Testis (tissue), 2 donors: Measurements from ENCODE around the gene NYAP2.

Source experiments
- CTCF ChIP-seq, 3 experiments: fragments of 450-650 bp in 2 of 3; fragments of 200-600 bp in 1 of 3; sonication (generic) in 1 of 3; IDR thresholded peaks; one replicate each; pipeline ENCODE4 v1.5.1; 2016 to 2019; ENCODE audit warnings: antibody characterized with exemption in 3 of 3, mild to moderate bottlenecking in 2 of 3, moderate library complexity in 1 of 3
- POLR2A ChIP-seq: fragments of 450-650 bp; IDR thresholded peaks from one replicate; pipeline ENCODE4 v1.6.1; 2017; ENCODE audit warnings: antibody characterized with exemption, mild to moderate bottlenecking, moderate library complexity

GRCh38 chr2:225479386-225479785 lies 79.9 kb downstream of the NYAP2 start:
- TF ChIP-seq POLR2A (no peak), CTCF (IDR thresholded peaks at IDR 0.05) (no peak)
